Ecto neural progenitor cell (in vitro differentiated cells): ENCODE measurements around the gene CHRND.

Experiments
- DNase-seq: peaks from one replicate; pipeline ENCODE4 v3.0.0-alpha.2; 2018; ENCODE audit warnings: low spot score

Gene CHRND

GRCh38 chr2:232504438-232504837 lies 21.5 kb upstream of the CHRND start:
- no peak for DNase-seq

DNA sequence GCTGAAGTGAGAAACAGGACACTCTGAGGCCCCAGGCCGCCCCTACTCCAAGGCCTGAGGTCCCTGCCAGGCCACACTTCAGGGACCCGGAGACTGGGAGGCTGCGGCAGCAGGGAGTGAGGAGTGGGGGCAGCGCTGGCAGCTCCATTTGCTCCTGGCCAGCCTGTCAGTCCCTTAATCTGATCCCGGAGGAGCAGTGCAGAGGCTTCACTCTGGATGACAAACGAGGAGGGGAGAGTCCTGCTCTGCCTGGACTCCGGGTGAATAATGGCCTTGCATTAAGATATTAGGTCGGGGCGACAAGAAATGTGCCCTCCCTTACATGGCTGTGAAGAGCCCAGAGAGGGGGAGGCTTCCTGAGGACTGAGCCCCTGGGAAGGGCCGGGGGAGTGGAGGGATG lies 20.1 kb upstream of the CHRND start:
- DNase-seq, result no peak

DNA sequence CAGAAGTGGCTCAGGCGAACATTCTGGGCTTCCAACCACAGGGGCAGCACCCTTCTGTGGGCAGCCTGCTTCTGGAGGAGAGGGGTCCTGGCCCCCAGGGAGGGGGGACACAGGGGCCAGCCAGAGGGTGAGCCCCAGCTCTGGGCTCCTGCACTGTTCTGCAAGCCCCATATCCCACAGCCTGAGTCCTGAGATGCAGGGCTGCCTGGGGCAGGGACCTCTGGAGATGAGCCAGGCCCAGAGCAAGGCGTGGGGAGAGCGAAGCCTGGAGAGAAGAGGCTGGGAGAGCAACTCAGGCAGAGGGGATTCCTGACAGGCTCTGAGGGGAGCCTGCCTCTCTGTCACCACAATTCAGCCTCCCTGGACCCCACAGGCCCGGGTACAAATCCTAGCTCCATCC lies 19.3 kb upstream of the CHRND start:
- no peak for DNase-seq

DNA sequence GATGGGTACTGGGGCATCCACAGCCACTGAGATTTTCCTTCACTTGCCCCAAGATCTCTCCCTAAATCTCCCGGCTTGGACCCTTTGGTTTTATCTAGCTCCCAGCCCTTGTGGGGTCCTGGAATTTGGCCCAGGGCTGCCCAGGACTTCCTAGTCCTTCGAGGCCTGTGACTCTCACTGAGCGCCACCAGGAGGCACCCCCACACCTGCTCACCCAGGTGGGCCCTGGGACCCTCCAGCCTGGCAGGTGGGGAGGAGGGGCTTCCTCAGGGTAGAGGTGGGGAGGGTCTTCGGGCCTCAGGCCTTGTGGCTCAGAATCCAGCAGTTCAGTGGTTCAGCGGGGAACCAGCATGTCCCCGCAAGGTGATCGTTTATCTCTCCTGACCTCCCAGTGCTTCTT lies 17.7 kb upstream of the CHRND start:
- DNase-seq, result no peak

GRCh38 chr2:232511336-232511890 lies 14.5 kb upstream of the CHRND start:
- no peak for DNase-seq

DNA sequence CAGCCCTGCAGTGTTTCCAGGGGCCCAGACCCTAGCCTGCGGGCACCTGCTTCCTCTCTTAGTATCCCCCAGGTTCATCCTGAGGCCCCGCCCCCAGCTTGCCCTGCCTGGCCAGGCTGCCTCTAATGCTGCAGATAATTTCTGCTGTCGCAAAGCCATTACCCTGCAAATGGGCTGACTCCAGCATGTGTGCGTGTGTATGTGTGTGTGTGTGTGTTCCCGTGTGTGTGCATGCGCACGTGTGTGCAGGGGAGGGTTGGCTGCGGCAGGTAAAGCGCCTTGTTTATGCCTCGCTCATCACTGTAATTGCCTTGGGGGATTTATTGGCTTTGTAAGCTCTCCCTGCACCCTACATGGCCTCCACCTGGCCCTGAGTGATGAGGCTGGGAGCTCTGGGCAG lies 13.4 kb upstream of the CHRND start:
- no peak for DNase-seq

GRCh38 chr2:232513353-232513752 lies 12.6 kb upstream of the CHRND start:
- no peak for DNase-seq

GRCh38 chr2:232515639-232516038 lies 10.3 kb upstream of the CHRND start:
- DNase-seq, result no peak

DNA sequence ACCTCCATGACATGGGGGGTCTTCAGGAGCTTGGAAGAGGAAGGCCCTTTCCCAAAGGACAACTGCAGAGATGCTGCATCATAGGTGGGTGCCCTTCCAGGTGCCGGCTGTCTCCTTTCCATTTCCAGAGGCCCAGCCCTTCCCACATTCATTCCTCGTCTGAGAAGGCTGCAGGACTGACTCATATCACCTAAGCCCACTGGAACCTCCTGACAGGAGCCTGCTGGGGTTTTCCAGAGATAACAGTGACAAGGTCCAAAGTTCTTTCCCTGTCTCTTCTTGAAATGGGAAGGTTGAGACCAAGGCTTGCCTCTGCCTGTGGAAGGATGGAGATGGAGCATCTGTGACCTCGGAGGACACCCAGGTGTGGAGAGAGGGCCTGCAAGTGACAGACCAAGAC lies 9.4 kb upstream of the CHRND start:
- DNase-seq, result no peak

DNA sequence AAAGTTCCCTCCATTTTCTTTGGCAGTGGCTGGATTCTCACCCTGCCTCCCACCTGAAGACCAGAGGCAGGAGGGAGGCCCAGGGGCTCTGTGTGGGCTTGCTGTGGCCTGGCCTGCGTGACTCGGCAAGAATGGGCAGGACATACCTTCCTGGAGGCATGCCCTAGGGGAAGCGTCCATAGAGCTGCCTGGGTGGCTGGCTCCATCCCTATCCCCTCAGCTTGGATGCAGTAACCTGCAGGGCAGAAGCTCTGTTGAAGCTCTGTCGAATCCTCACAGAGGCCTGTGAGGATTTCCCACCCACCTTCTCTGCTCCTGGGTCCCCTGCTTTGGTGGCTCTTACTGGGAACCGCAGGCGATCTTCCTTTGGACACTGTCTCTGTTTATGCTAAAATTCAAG lies 7.1 kb upstream of the CHRND start:
- DNase-seq, result no peak

GRCh38 chr2:232519581-232520438 lies 6.2 kb upstream of the CHRND start, which contains the start of gene PRSS56:
TSS of gene PRSS56 (plus strand) at chr2:232520388. CDS start at chr2:232520599, 211 bp downstream.
- DNase-seq, result no peak

DNA sequence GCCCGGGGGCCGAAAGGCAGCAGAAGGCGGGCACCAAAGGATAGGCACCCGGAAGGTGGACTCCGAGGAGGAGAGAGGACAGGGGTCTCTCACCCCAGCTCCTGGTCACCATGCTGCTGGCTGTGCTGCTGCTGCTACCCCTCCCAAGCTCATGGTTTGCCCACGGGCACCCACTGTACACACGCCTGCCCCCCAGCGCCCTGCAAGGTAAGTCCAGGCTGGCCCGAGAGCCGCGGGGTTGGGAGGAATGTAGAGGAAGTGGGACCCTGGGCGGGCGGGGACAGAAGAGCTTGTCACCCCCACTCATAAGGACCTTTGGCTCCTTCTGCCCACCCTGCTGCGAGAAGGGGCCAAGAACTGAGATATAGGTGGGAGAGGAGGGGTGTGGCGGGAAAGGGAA lies 5.5 kb upstream of the CHRND start:
- DNase-seq, result no peak

DNA sequence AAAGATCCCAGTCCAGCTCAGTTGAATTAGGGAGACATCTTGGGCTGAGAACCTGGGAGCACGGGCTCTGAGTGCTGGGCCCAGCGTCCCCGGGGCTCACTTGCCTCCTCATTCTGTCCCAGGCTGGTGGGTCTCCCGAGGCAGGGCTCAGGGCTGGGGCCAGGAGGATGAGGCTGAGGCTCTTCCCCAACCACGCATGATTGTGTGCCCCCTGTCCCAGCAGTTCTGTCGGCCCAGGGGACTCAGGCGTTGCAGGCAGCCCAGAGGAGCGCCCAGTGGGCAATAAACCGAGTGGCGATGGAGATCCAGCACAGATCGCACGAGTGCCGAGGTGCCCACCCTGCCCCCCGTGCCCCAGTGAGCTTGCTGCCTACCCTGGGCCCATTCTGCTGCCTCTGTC lies 4.9 kb upstream of the CHRND start:
- no peak for DNase-seq

DNA sequence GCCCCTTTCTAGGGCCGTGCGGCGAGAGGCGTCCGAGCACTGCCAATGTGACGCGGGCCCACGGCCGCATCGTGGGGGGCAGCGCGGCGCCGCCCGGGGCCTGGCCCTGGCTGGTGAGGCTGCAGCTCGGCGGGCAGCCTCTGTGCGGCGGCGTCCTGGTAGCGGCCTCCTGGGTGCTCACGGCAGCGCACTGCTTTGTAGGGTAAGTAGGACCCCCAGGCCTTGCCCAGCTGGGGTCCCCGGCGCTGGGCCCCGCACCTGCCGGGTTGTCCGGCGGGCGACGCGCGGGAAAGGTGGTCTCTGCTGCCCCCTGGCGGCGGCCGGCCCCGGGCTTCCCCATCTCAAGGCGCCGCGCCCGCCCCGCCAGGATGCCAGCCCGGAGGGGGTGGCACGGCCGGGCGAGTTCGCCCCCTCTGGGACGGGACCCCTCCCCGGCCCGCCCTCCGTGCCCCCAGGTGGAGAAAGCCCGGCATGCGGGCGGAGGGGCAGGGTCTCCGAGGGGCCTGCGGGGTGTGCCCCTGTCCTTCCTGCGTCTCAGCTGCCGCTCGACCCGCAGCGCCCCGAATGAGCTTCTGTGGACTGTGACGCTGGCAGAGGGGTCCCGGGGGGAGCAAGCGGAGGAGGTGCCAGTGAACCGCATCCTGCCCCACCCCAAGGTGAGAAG lies 3.9 kb upstream of the CHRND start:
- peak; percentile 84 for DNase-seq

- no peak for DNase-seq
These were observed 3.1 kb upstream of the CHRND start for GRCh38 chr2:232522623-232523401.

DNA sequence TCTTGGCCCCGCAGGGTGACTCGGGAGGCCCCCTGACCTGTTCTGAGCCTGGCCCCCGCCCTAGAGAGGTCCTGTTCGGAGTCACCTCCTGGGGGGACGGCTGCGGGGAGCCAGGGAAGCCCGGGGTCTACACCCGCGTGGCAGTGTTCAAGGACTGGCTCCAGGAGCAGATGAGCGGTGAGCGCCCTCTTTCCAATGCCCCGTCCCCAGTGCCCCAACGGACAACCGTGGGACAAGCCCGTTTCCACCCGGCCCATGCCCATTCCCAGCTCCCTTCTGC lies 2.6 kb upstream of the CHRND start:
- no peak for DNase-seq

DNA sequence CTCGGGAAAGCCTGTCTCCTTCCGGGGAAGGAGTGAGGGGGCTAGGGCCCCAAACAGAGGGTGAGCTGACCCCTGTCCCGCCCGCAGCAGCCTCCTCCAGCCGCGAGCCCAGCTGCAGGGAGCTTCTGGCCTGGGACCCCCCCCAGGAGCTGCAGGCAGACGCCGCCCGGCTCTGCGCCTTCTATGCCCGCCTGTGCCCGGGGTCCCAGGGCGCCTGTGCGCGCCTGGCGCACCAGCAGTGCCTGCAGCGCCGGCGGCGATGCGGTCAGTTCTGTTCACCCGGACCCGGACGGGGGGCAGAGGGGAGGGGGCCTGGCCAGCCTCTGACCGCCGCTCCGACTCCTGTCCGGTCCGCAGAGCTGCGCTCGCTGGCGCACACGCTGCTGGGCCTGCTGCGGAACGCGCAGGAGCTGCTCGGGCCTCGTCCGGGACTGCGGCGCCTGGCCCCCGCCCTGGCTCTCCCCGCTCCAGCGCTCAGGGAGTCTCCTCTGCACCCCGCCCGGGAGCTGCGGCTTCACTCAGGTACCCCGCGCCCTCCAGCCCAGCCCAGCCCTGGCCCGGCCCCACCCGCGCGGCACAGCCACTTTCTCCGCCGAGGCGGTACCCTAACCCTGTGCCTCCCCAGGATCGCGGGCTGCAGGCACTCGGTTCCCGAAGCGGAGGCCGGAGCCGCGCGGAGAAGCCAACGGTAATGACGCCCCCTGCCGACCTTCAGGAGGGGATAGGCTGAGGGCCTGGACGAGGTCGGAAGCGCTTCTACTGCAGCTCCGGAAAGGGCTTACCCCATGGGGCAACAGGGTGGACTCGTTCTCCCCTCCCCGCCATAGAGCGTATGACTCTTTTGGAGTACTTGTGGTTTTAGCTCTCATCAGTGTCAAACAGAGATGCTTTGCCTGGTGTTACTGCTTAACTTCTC lies 2.0 kb upstream of the CHRND start:
- peak; percentile 89 for DNase-seq

DNA sequence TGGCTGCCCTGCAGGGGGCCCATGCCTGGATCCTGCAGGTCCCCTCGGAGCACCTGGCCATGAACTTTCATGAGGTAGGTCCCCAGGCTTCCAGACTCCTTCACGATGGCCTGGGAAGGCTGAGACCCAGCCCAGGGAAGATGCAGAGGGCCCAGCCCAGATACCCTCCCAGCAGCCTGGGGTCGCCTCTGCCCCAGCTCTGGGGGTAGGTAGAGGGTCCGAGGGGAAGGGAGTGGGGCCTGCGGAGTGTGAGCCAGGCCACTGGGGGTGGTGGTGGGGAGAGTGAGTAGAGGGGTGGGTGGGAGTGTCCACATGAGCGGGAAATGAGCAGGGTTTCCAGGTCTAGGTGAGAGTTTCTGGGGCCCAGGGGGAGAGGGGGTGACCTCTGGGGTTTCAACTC lies 1.2 kb upstream of the CHRND start:
- DNase-seq, result no peak

GRCh38 chr2:232525199-232525598 lies 761 bp upstream of the CHRND start:
- no peak for DNase-seq

GRCh38 chr2:232526372-232526941 lies 497 bp downstream of the CHRND start:
- DNase-seq, result no peak

- DNase-seq, result no peak
These were observed 2.0 kb downstream of the CHRND start for GRCh38 chr2:232527905-232528470.
